Stomach (tissue), 4 donors: Measurements from ENCODE around the gene PKP4.

Source experiments
- POLR2A ChIP-seq, 4 donors: fragments of 450-650 bp; IDR thresholded peaks; one replicate each; pipeline ENCODE4 v1.6.1; 2016; ENCODE audit warnings: antibody characterized with exemption in 4 of 4, control low read depth in 2 of 4, mild to moderate bottlenecking in 1 of 4, moderate library complexity in 1 of 4
- TF ChIP-seq, protein P1 (sequence below), 7 experiments: fragments of 450-650 bp in 4 of 7; fragments of 200-600 bp in 3 of 7; sonication (generic) in 3 of 7; IDR thresholded peaks; one replicate each; pipeline ENCODE4 v1.5.1; 2016 to 2019; ENCODE audit warnings: antibody characterized with exemption in 7 of 7, control low read depth in 2 of 7, mild to moderate bottlenecking in 1 of 7

DNA sequence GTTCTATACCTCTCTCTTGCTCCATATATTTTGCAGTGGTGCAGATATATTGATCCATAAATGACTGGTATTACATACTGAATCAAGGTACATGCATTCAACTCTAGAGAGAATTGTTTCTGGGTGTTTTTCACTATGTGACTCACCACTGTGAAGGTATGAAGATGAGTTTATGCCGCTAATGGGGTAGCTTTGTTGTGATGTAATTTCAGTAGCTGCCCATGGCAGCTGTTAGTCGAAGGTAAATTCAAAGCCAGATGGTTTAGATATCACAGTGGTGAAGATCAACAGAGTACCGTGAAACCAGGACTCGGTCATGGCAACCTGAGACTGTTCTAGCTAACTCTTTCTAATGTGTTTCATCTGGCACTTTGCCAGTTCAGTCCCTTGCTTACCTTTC, 50.4 kb downstream of the PKP4 start:
- TF ChIP-seq, protein P1, sequence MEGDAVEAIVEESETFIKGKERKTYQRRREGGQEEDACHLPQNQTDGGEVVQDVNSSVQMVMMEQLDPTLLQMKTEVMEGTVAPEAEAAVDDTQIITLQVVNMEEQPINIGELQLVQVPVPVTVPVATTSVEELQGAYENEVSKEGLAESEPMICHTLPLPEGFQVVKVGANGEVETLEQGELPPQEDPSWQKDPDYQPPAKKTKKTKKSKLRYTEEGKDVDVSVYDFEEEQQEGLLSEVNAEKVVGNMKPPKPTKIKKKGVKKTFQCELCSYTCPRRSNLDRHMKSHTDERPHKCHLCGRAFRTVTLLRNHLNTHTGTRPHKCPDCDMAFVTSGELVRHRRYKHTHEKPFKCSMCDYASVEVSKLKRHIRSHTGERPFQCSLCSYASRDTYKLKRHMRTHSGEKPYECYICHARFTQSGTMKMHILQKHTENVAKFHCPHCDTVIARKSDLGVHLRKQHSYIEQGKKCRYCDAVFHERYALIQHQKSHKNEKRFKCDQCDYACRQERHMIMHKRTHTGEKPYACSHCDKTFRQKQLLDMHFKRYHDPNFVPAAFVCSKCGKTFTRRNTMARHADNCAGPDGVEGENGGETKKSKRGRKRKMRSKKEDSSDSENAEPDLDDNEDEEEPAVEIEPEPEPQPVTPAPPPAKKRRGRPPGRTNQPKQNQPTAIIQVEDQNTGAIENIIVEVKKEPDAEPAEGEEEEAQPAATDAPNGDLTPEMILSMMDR (IDR thresholded peaks at IDR 0.05) = no peak
- no peak for TF ChIP-seq POLR2A (IDR thresholded peaks at IDR 0.05)
